ENCODE data around the gene MRFAP1L1. TPM values are rescaled to one million over a fixed set of nuclear protein-coding genes. Genes with fewer than 3 reads are reported as not detected.

Gene MRFAP1L1
- total and polyA plus RNA-seq, 10 of the 15 experiments (the other 5 are each of a cell fraction or from before 2014, with no cell fraction given), result 30.6 to 85.1 (median 52.9) TPM

GRCh38 chr4:6692379-6692778 lies 17.3 kb downstream of the MRFAP1L1 start (continued):
- no peak for TF ChIP-seq PBX3 (IDR thresholded peaks at IDR 0.05; ENCODE audit: insufficient replicate concordance, low read depth, low read length)

- ChIA-PET SMC1A (ENCODE audit: uncharacterized antibody, unreplicated experiment) (no interaction called here), RAD21 (ENCODE audit: unreplicated experiment) (interaction anchor here (0.6 kb wide), 1 partner anchor 149 kb away, joined by 3 read pairs; no protein-coding TSS in a partner anchor), POLR2A (no interaction called here), CTCF (interaction anchor here (0.6 to 1.5 kb wide), 2 partner anchors 15 to 485 kb away, joined by 3 to 4 read pairs; no protein-coding TSS in a partner anchor)
- WGBS (ENCODE audit: insufficient coverage, insufficient replicate concordance, low lambda C conversion rate, missing lambda C conversion rate), result 82% methylated on average over 14 of the region's 15 CpGs
- ATAC-seq (no peak), FAIRE-seq (no peak), DNase-seq (ENCODE audit: low read depth, low spot score) (no peak)
- H3K27me3 ChIP-seq (replicated peaks in 1 of 2; ENCODE audit: control insufficient read depth in 2 of 2, insufficient read depth in 2 of 2, low read length in 1 of 2), result no peaks in the 10 kb centered on the region
- H3K79me2 ChIP-seq (ENCODE audit: control insufficient read depth, insufficient read depth, low read length), result no peaks in the 10 kb centered on the region
- H3K9me3 ChIP-seq (replicated peaks; ENCODE audit: control insufficient read depth, insufficient read depth, low read length), result no peaks in the 10 kb centered on the region
- TF ChIP-seq CHD2 (IDR thresholded peaks at IDR 0.05; ENCODE audit: borderline replicate concordance, low read depth, low read length) (no peak), PAX5 (IDR thresholded peaks at IDR 0.05; ENCODE audit: borderline replicate concordance, low read depth, low read length) (no peak), BCL11A (IDR thresholded peaks at IDR 0.05; ENCODE audit: low read depth, low read length) (no peak), SMAD5 (IDR thresholded peaks at IDR 0.05; ENCODE audit: low read depth) (no peak), ZZZ3 (IDR thresholded peaks at IDR 0.05; ENCODE audit: control insufficient read depth, insufficient read length, low read depth) (no peak), KDM1A (IDR thresholded peaks at IDR 0.05; ENCODE audit: borderline replicate concordance) (no peak), TBL1XR1 (IDR thresholded peaks at IDR 0.05; ENCODE audit: low read depth, low read length) (no peak)
- intact Hi-C loops (cut with micrococcal nuclease; ENCODE audit: unreplicated experiment), result no loop called here
- in situ Hi-C loops (cut with MboI), result no loop called here
- H3K9ac ChIP-seq (ENCODE audit: control insufficient read depth, insufficient read depth, low read length), result no peak overlapping the region
- no peak overlapping the region for H3K4me3 ChIP-seq
- H3K36me3 ChIP-seq (ENCODE audit: control insufficient read depth in 2 of 2, insufficient read depth in 2 of 2, low read length in 1 of 2), result no peaks in the 10 kb centered on the region
- no peaks in the 10 kb centered on the region for H4K20me1 ChIP-seq (ENCODE audit: control insufficient read depth, insufficient read depth)
- no peak overlapping the region for H3K4me2 ChIP-seq (ENCODE audit: control insufficient read depth, insufficient read depth)
- H3K4me1 ChIP-seq (ENCODE audit: control insufficient read depth, insufficient read depth, low read length), result peaks cover 11% of the 10 kb centered on the region
- H3K27ac ChIP-seq (ENCODE audit: control insufficient read depth, insufficient read depth), result no peak overlapping the region
- BruUV-seq (replicated peaks), result no TSS peak
- H2AFZ ChIP-seq (ENCODE audit: control insufficient read depth, low read depth, low read length), result no peak overlapping the region
Observed at GRCh38 chr4:6689506-6689960, 20.1 kb downstream of the MRFAP1L1 start.

Measured in GM12878 (cell line).